Psoas muscle (tissue), 8 donors: ENCODE results near the gene COX20. TPM values are rescaled to one million over a fixed set of nuclear protein-coding genes. Genes with fewer than 3 reads are reported as not detected.

Experiments
- ATAC-seq, 4 donors: fragments of 200-7000 bp; cut with Tn5 transposase; one replicate each; pipeline ENCODE4 v1.9.1; 2020; ENCODE audit warnings: moderate library complexity in 3 of 4, mild to moderate bottlenecking in 2 of 4
- DNase-seq, 2 donors: peaks; one replicate each; pipeline ENCODE4 v3.0.0-alpha.2; 2020
- H3K27ac ChIP-seq: fragments of 200-600 bp; one replicate; pipeline ENCODE4 v1.8.0; 2022
- H3K27me3 ChIP-seq, 3 donors: fragments of 200-600 bp in 1 of 3; one replicate each; pipeline versions ENCODE4 v1.6.1 to v1.8.0; 2013 to 2022; ENCODE audit warnings: low read length in 2 of 3, mild to moderate bottlenecking in 2 of 3, moderate library complexity in 1 of 3; ENCODE audit not compliant: insufficient read depth in 3 of 3
- H3K36me3 ChIP-seq, 2 donors: fragments of 200-600 bp in 1 of 2; one replicate each; pipeline versions ENCODE4 v1.6.1 to v1.8.0; 2013 to 2022; ENCODE audit warnings: low read depth in 1 of 2, mild to moderate bottlenecking in 1 of 2, moderate library complexity in 1 of 2; ENCODE audit not compliant: insufficient read depth in 1 of 2
- H3K4me1 ChIP-seq: fragments of 200-600 bp; one replicate; pipeline ENCODE4 v1.8.0; 2022
- H3K4me3 ChIP-seq: fragments of 200-600 bp; one replicate; pipeline ENCODE4 v1.8.0; 2022; ENCODE audit warnings: mild to moderate bottlenecking
- H3K9me3 ChIP-seq: fragments of 200-600 bp; one replicate; pipeline ENCODE4 v1.8.0; 2022
- CTCF ChIP-seq: fragments of 200-600 bp; IDR thresholded peaks from one replicate; pipeline ENCODE4 v1.8.0; 2022; ENCODE audit warnings: antibody characterized with exemption
- WGBS, 3 donors: extraction: QIAGEN DNeasy Blood & Tissue Kit; methylation state at CpG; one replicate each; pipeline versions ENCODE4 v1.1.6 to v1.1.7; 2013; 5-methylcytosine and 5-hydroxymethylcytosine counted together
- intact Hi-C, 2 donors: fragments of 100-400 bp; cut with DNase I; formaldehyde crosslinking; loops; one replicate each; pipeline versions ENCODE4 v1.11.0 to v1.14.2; 2022
- polyA plus RNA-seq, 3 donors: library from polyadenylated mRNA; stranded (reverse); fragments of 200-250 nt; gene quantifications; one replicate each; pipeline ENCODE4 v1.2.3, GENCODE V29; 2013
- total RNA-seq, 4 donors: library from RNA; stranded (reverse); fragmentation: NEBNext Ultra II Directional in 2 of 4; extraction: Animal tissue kit (Norgen Biotek cat#: 25700) in 2 of 4; gene quantifications; one replicate each; pipeline versions ENCODE4 v1.2.1 to v1.2.4, GENCODE V29; 2021 to 2023
- donor health status: healthy with polysubstance abuse.
- donor health status: DM: no; HTN: no; CAD: no; lungs with moderate emphysema.
- donor health status: Bipolar disorder and iron deficiency.
- donor health status: healthy.
- donor health status: DM: yes; HTN: yes; CAD: no.
- donor health status: DM: no; HTN: no; CAD: no.
- donor health status: DM: no; HTN: no; CAD: no.
- donor health status: DM: yes; HTN: yes; CAD: no.

The COX20 gene
- total and polyA plus RNA-seq, 7 donors, result 22.6 to 76.8 (median 35.8) TPM

DNA sequence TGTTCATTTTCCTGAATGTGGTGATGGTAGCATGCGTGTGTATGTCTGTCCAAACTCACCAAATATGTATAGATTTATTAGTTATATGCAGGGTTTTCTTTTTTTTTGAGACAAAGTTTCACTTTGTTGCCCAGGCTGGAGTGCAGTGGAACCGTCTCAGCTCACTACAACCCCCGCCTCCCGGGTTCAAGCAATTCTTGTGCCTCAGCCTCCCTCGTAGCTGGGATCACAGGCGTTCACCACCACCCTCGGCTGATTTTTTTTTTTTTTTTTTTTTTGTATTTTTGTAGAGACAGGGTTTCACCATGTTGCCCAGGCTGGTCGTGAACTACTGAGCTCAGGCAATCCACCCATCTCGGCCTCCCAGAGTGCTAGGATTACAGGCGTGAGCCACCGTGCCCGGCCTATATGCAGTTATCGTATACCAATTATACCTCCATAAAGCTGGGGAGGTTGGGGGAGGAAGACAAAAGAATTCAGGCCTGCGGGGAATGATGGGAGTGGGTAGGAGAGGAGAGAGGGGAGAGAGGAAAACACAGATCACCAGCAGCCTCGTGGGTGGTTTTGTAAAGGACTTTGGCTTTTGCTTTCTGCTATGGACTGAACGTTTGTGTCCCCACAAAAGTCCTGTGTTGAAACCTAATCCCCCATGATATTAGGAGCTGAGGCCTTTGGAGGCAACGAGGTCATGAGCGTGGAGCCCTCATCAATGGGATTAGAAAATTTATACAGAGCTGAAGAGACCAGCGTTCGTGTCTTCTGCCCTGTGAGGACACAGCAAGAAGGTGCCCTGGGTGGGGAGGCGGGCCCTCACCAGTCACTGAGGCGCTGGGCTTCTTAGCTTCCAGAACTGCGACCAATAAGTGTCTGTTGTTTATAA lies 33.3 kb downstream of the COX20 start:
- 85 to 88% (median 88%) methylated on average over 23 of the region's 23 CpGs for WGBS, 3 donors
- Histone ChIP-seq H3K4me1 (peaks cover 15% of the 10 kb centered on the region), H3K27ac (no peak overlapping the region), H3K27me3 (no peaks in the 10 kb centered on the region), H3K9me3 (no peaks in the 10 kb centered on the region), H3K4me3 (no peak overlapping the region), H3K36me3 (no peaks in the 10 kb centered on the region)
- DNase-seq, result no peak
- no peak for ATAC-seq
- no peak for TF ChIP-seq CTCF
- intact Hi-C loops, result no loop called here

GRCh38 chr1:244869364-244869827 lies 33.9 kb downstream of the COX20 start:
- Histone ChIP-seq H3K27me3 (no peaks in the 10 kb centered on the region), H3K27ac (no peak overlapping the region), H3K4me3 (no peak overlapping the region), H3K4me1 (peaks cover 15% of the 10 kb centered on the region), H3K9me3 (no peaks in the 10 kb centered on the region), H3K36me3 (no peaks in the 10 kb centered on the region)
- DNase-seq (no peak), ATAC-seq (no peak)
- intact Hi-C loops, result no loop called here
- WGBS, 3 donors, result 92 to 97% (median 94%) methylated on average over 12 of the region's 12 CpGs
- TF ChIP-seq CTCF, result no peak

DNA sequence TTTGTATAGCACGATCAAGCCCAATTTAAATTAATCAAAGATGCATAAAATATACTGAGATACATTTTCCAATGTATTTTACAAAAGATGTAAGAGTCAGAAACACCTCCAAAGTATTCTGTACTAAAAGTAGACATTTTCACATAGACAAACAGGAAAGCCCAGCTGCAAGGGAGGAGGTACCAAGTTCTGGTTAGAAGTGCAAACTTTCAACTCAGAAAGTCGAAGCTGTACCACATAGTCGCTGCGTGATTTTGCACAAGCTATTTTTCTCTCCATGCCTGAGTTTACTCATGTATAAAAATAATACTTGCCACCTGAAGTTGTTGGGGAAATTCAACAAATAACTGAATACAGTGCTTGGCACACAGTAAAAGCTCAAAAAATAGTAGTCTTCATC lies 34.5 kb downstream of the COX20 start:
- H3K9me3 ChIP-seq, result no peaks in the 10 kb centered on the region
- no peak overlapping the region for H3K4me3 ChIP-seq
- TF ChIP-seq CTCF, result no peak
- no peaks in the 10 kb centered on the region for H3K27me3 ChIP-seq
- ATAC-seq (no peak), DNase-seq (no peak)
- peaks cover 15% of the 10 kb centered on the region for H3K4me1 ChIP-seq
- intact Hi-C loops, result no loop called here
- 94 to 95% (median 94%) methylated on average over 4 of the region's 4 CpGs for WGBS, 3 donors
- H3K27ac ChIP-seq, result no peak overlapping the region
- H3K36me3 ChIP-seq, result no peaks in the 10 kb centered on the region

DNA sequence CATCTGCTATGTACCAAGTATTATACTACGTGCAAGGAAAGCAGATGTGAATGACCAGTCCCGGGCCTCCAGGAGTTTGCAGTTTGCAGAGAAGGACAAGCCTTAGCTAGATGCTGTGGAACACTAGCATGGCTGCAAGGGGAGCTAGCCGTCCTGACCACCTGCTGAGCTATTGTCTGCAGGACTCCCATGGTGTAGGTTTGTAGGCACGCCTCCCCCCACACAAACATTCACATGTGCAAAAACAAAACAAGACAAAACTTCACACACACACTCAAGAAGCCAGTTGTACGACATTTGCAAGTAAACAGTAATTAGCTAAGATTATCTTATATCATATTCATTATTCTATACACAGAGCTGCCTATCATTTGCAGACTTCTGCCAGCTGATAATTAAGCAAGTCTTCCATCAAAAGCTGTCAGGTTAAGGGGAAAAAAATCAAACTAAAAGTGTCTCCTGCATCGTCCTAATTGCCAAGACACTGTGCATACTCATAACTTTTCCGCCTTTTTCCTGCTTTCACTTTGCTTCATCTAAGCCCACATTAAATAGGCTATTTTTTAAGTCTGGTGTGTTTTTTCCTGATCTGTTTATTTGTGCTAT lies 39.6 kb downstream of the COX20 start:
- ATAC-seq (no peak), DNase-seq (no peak)
- Histone ChIP-seq H3K4me1 (no peaks in the 10 kb centered on the region), H3K27me3 (no peaks in the 10 kb centered on the region), H3K27ac (no peak overlapping the region), H3K4me3 (no peak overlapping the region), H3K36me3 (no peaks in the 10 kb centered on the region), H3K9me3 (no peaks in the 10 kb centered on the region)
- WGBS, 3 donors, result 73 to 83% (median 81%) methylated on average over 7 of the region's 7 CpGs
- intact Hi-C loops, result no loop called here
- no peak for TF ChIP-seq CTCF
